ENCODE data around the gene PLA2G2F. TPM values are rescaled to one million over a fixed set of nuclear protein-coding genes. Genes with fewer than 3 reads are reported as not detected.

Gene PLA2G2F
- total RNA-seq (2016; rRNA removed; fragmentation: Illumina TruSeq; extraction: Trizol) (not detected in 2 replicates), polyA plus RNA-seq (2011; rRNA removed) (not detected in 2 replicates), polyA minus RNA-seq (2011; rRNA and poly(A)+ RNA removed; ENCODE audit: low replicate concordance) (not detected in 2 replicates), Bru-seq, nascent RNA (percentile 8 among the genes with signal in this experiment), BruChase-seq, experiment 1, labeled RNA remaining after a 6-hour chase (not detected), BruChase-seq, experiment 2, labeled RNA remaining after a 2-hour chase (not detected)
- not detected in 2 replicates for total RNA-seq (2016; cell fraction: cytosol; rRNA removed; fragmentation: Illumina TruSeq; extraction: Trizol; ENCODE audit: low read depth)
- not detected in 2 replicates for total RNA-seq (2016; cell fraction: insoluble cytoplasmic fraction; rRNA removed; fragmentation: Illumina TruSeq; extraction: Trizol)
- total RNA-seq (2016; cell fraction: membrane; rRNA removed; fragmentation: Illumina TruSeq; extraction: Trizol): not detected in 2 replicates
- not detected in 2 replicates for total RNA-seq (2016; cell fraction: nucleus; rRNA removed; fragmentation: Illumina TruSeq; extraction: Trizol)
- not detected in 2 replicates for polyA plus RNA-seq (2011; cell fraction: cytosol; rRNA removed)
- 0.06 TPM in 1 of 2 replicates, not detected in the other for polyA plus RNA-seq (2011; cell fraction: nucleus; rRNA removed)
- not detected in 2 replicates for polyA plus RNA-seq (2012)
- polyA plus RNA-seq (2016; cell fraction: cytosol; fragmentation: Illumina TruSeq; extraction: Trizol; ENCODE audit: low read depth): not detected in 2 replicates
- not detected in 2 replicates for polyA plus RNA-seq (2016; cell fraction: insoluble cytoplasmic fraction; fragmentation: Illumina TruSeq; extraction: Trizol; ENCODE audit: low read depth)
- polyA plus RNA-seq (2016; cell fraction: membrane; fragmentation: Illumina TruSeq; extraction: Trizol; ENCODE audit: low read depth): not detected in 2 replicates
- not detected in 2 replicates for polyA plus RNA-seq (2016; cell fraction: nucleus; fragmentation: Illumina TruSeq; extraction: Trizol; ENCODE audit: insufficient read depth, low read depth)
- polyA minus RNA-seq (2011; cell fraction: cytosol; rRNA and poly(A)+ RNA removed): not detected in 2 replicates
- not detected in 2 replicates for polyA minus RNA-seq (2011; cell fraction: nucleus; rRNA and poly(A)+ RNA removed)
- long read RNA-seq, experiment 1: 0 reads
- long read RNA-seq, experiment 2: 0 reads

GRCh38 chr1:20138961-20139550 lies at the start of gene PLA2G2F:
TSS of gene PLA2G2F (plus strand) at chr1:20139323. CDS start at chr1:20139428, 105 bp downstream.
- ChIA-PET POLR2A (no interaction called here), CTCF (ENCODE audit: low intra/inter-chr PET ratio, low total read pairs) (no interaction called here)
- FAIRE-seq (no peak), DNase-seq (ENCODE audit: low spot score) (no peak), ATAC-seq (no peak)
- BruUV-seq (replicated peaks): no TSS peak
- intact Hi-C loops (cut with micrococcal nuclease; ENCODE audit: unreplicated experiment): no loop called here
- Histone ChIP-seq H3K79me2 (ENCODE audit: insufficient read depth, low read length) (no peaks in the 10 kb centered on the region), H3K27ac (ENCODE audit: extremely low read length, insufficient read depth, low read length) (no peak within 1 kb of the TSS), H3K27me3 (ENCODE audit: control insufficient read depth in 1 of 2, insufficient read depth in 2 of 2, low read length in 2 of 2) (peaks cover 2 to 21% of the 10 kb centered on the region in 2 experiments; a peak in 3 of 5 replicates), H2AFZ (ENCODE audit: low read length) (no peak within 1 kb of the TSS), H3K4me2 (ENCODE audit: low read depth, low read length) (no peak within 1 kb of the TSS), H3K4me3 (replicated peaks in 1 of 3; ENCODE audit: insufficient read depth in 1 of 3, low read depth in 2 of 3, low read length in 3 of 3) (no peak within 1 kb of the TSS), H3K4me1 (ENCODE audit: insufficient read depth, low read length) (peaks cover 6% of the 10 kb centered on the region), H3K36me3 (replicated peaks in 1 of 2; ENCODE audit: control insufficient read depth in 1 of 2, insufficient read depth in 2 of 2, low read length in 2 of 2) (no peaks in the 10 kb centered on the region), H4K20me1 (ENCODE audit: insufficient read depth, low read length) (no peaks in the 10 kb centered on the region), H3K9ac (ENCODE audit: insufficient read depth, low read depth, low read length) (no peak within 1 kb of the TSS), H3K9me3 (ENCODE audit: low read length) (no peaks in the 10 kb centered on the region)
- WGBS (ENCODE audit: low lambda C conversion rate): 49% methylated on average over 2 of the region's 9 CpGs
- in situ Hi-C loops (cut with HindIII; ENCODE audit: extremely low pct_ligation_motif_present, low pct_unique_long_range_greater_than_20kb): no loop called here
- TF ChIP-seq ZNF746 (CRISPR knock-in tag; IDR thresholded peaks at IDR 0.05) (no peak), MXD1 (CRISPR knock-in tag; IDR thresholded peaks at IDR 0.05) (no peak), JARID2 (CRISPR knock-in tag; IDR thresholded peaks at IDR 0.05; ENCODE audit: insufficient replicate concordance) (no peak), ZNF75D (CRISPR knock-in tag; IDR thresholded peaks at IDR 0.05; ENCODE audit: borderline replicate concordance) (no peak), SPEN (CRISPR knock-in tag; IDR thresholded peaks at IDR 0.05; ENCODE audit: low read depth) (no peak), ZNF335 (CRISPR knock-in tag; IDR thresholded peaks at IDR 0.05) (no peak), ZSCAN12 (CRISPR knock-in tag; IDR thresholded peaks at IDR 0.05) (no peak), PATZ1 (CRISPR knock-in tag; IDR thresholded peaks at IDR 0.05) (no peak), MLXIP (CRISPR knock-in tag; IDR thresholded peaks at IDR 0.05; ENCODE audit: borderline replicate concordance) (no peak), EZH2 (conservative IDR thresholded peaks at IDR 0.05; ENCODE audit: low read depth, low read length) (no peak), SIX1 (CRISPR knock-in tag; IDR thresholded peaks at IDR 0.05; ENCODE audit: borderline replicate concordance) (no peak), ETV6 (CRISPR knock-in tag; conservative IDR thresholded peaks at IDR 0.05) (no peak), ZNF567 (CRISPR knock-in tag; IDR thresholded peaks at IDR 0.05; ENCODE audit: borderline replicate concordance) (no peak), SAP130 (CRISPR knock-in tag; IDR thresholded peaks at IDR 0.05; ENCODE audit: low read depth) (no peak), ZNF329 (CRISPR knock-in tag; IDR thresholded peaks at IDR 0.05; ENCODE audit: low read depth) (no peak), RXRB (CRISPR knock-in tag; IDR thresholded peaks at IDR 0.05; ENCODE audit: borderline replicate concordance) (no peak)
